Endothelial cell of umbilical vein (primary cell): ENCODE data around the gene KRTAP5-2.
"Not testable (repeated sequence)": the region's sequence is repeated elsewhere in the genome, so short reads cannot be mapped to it uniquely, and the experiment has no call there.

Experiments used
- CTCF ChIP-seq, 2 donors: IDR thresholded peaks; 1 replicate in 1 of 2; 2 replicates in 1 of 2; pipeline ENCODE4 v1.5.1; 2011; ENCODE audit warnings: low read length in 2 of 2, mild to moderate bottlenecking in 2 of 2, moderate library complexity in 2 of 2, control low read depth in 1 of 2, inconsistent platforms in 1 of 2, low read depth in 1 of 2; ENCODE audit not compliant: insufficient read depth in 1 of 2; ENCODE audit errors: extremely low read depth in 1 of 2
- EZH2 ChIP-seq: IDR thresholded peaks from 2 replicates; pipeline ENCODE4 v1.6.1; 2012; ENCODE audit warnings: borderline replicate concordance, low read depth, mild to moderate bottlenecking, moderate library complexity, low read length, inconsistent platforms; ENCODE audit not compliant: severe bottlenecking

- TF ChIP-seq EZH2; CTCF (IDR thresholded peaks at IDR 0.05; ENCODE audit: extremely low read depth in 1 of 2, insufficient read depth in 1 of 2, low read depth in 1 of 2, low read length in 2 of 2): not testable (repeated sequence)
Observed at GRCh38 chr11:1607156-1607845, 9.2 kb upstream of the KRTAP5-2 start.
